Neural progenitor cell (in vitro differentiated cells): ENCODE measurements around the gene PRSS2. TPM values are rescaled to one million over a fixed set of nuclear protein-coding genes. Genes with fewer than 3 reads are reported as not detected.

Source experiments
- DNase-seq: peaks from one replicate; pipeline ENCODE4 v3.0.0-alpha.2; 2016; ENCODE audit warnings: low spot score
- H2AFZ ChIP-seq: fragments of 200-600 bp; sonication (generic); replicated peaks from 2 replicates; pipeline ENCODE4 v1.6.1; 2016; ENCODE audit warnings: antibody characterized with exemption
- H3F3A ChIP-seq: fragments of 200-600 bp; sonication (generic); 2 replicates; pipeline ENCODE4 v1.6.1; 2016; ENCODE audit warnings: antibody characterized with exemption, low read depth
- H3K27ac ChIP-seq: fragments of 200-600 bp; sonication (generic); 2 replicates; pipeline ENCODE4 v1.5.1; 2016; ENCODE audit warnings: mild to moderate bottlenecking
- H3K27me3 ChIP-seq: fragments of 200-600 bp; sonication (generic); 2 replicates; pipeline ENCODE4 v1.6.1; 2016; ENCODE audit warnings: mild to moderate bottlenecking, moderate library complexity
- H3K36me3 ChIP-seq: fragments of 200-600 bp; sonication (generic); 2 replicates; pipeline ENCODE4 v1.5.1; 2016
- H3K4me1 ChIP-seq: fragments of 200-600 bp; sonication (generic); 2 replicates; pipeline ENCODE4 v1.6.1; 2016; ENCODE audit warnings: mixed run types
- H3K4me2 ChIP-seq: fragments of 200-600 bp; sonication (generic); 2 replicates; pipeline ENCODE4 v1.6.1; 2016
- H3K4me3 ChIP-seq: fragments of 200-600 bp; sonication (generic); 2 replicates; pipeline ENCODE4 v1.5.1; 2016
- H3K79me2 ChIP-seq: fragments of 200-600 bp; sonication (generic); 2 replicates; pipeline ENCODE4 v1.6.1; 2016; ENCODE audit warnings: low read depth
- H3K9ac ChIP-seq: fragments of 200-600 bp; sonication (generic); 2 replicates; pipeline ENCODE4 v1.6.1; 2016
- H3K9me3 ChIP-seq: fragments of 200-600 bp; sonication (generic); 2 replicates; pipeline ENCODE4 v1.5.1; 2016; ENCODE audit warnings: low read depth
- H4K20me1 ChIP-seq: fragments of 200-600 bp; sonication (generic); 2 replicates; pipeline ENCODE4 v1.6.1; 2016; ENCODE audit warnings: low read depth
- H3K27ac Mint-ChIP-seq: 3 replicates; pipeline ENCODE4 v1.8.0; 2021; ENCODE audit warnings: mixed read lengths
- H3K27me3 Mint-ChIP-seq: 2 replicates; pipeline ENCODE4 v1.8.0; 2022; ENCODE audit warnings: low read depth, mild to moderate bottlenecking, inconsistent platforms, moderate library complexity, mixed read lengths; ENCODE audit not compliant: insufficient read depth
- H3K36me3 Mint-ChIP-seq: 3 replicates; pipeline ENCODE4 v1.8.0; 2021; ENCODE audit warnings: mixed read lengths
- H3K4me1 Mint-ChIP-seq: 3 replicates; pipeline ENCODE4 v1.8.0; 2021; ENCODE audit warnings: mixed read lengths
- H3K4me3 Mint-ChIP-seq: 3 replicates; pipeline ENCODE4 v1.8.0; 2021; ENCODE audit warnings: mild to moderate bottlenecking, moderate library complexity, mixed read lengths
- H3K9me3 Mint-ChIP-seq: 3 replicates; pipeline ENCODE4 v1.8.0; 2020; ENCODE audit warnings: mixed read lengths
- CTCF ChIP-seq: fragments of 200-600 bp; sonication (generic); IDR thresholded peaks from 2 replicates; pipeline ENCODE4 v1.5.1; 2017; ENCODE audit warnings: antibody characterized with exemption, mild to moderate bottlenecking
- EZH2 ChIP-seq: fragments of 200-600 bp; sonication (generic); IDR thresholded peaks from 2 replicates; pipeline ENCODE4 v1.6.1; 2017; ENCODE audit warnings: antibody characterized with exemption, mild to moderate bottlenecking, moderate library complexity
- EZH2phosphoT487 ChIP-seq: fragments of 200-600 bp; sonication (generic); IDR thresholded peaks from 2 replicates; pipeline ENCODE4 v1.6.1; 2017; ENCODE audit warnings: antibody characterized with exemption
- total RNA-seq: library from RNA; depleted of rRNA; stranded (reverse); fragments of >200 nt; gene quantifications from 2 replicates; pipeline ENCODE4 v1.2.3, GENCODE V29; 2015; ENCODE audit warnings: low replicate concordance

Gene PRSS2
- total RNA-seq, 1 donor from 2014 or later = not detected

- TF ChIP-seq EZH2 = no peak
- no peak for TF ChIP-seq CTCF
- TF ChIP-seq EZH2phosphoT487 = no peak
- Histone ChIP-seq H3K4me2 (no peak overlapping the region), H4K20me1 (no peaks in the 10 kb centered on the region), H3K79me2 (no peaks in the 10 kb centered on the region), H3K9me3 (no peaks in the 10 kb centered on the region), H3K4me1 (no peaks in the 10 kb centered on the region), H3K4me3 (no peak overlapping the region), H3K27me3 (no peaks in the 10 kb centered on the region), H3K27ac (no peak overlapping the region), H3K9ac (no peak overlapping the region), H2AFZ (no peak overlapping the region), H3K36me3 (no peaks in the 10 kb centered on the region), H3F3A (no peaks in the 10 kb centered on the region)
- no peak overlapping the region for H3K4me3 Mint-ChIP-seq
- peaks cover 2% of the 10 kb centered on the region for H3K9me3 Mint-ChIP-seq
- H3K27me3 Mint-ChIP-seq = peaks cover 20% of the 10 kb centered on the region
- H3K27ac Mint-ChIP-seq = no peak overlapping the region
- H3K4me1 Mint-ChIP-seq = no peaks in the 10 kb centered on the region
- no peak for DNase-seq
- no peaks in the 10 kb centered on the region for H3K36me3 Mint-ChIP-seq
Observed at GRCh38 chr7:142771353-142771723, 568 bp downstream of the PRSS2 start.

- Histone ChIP-seq H2AFZ (no peak overlapping the region), H3F3A (no peaks in the 10 kb centered on the region), H3K27ac (no peak overlapping the region), H3K79me2 (no peaks in the 10 kb centered on the region), H3K27me3 (no peaks in the 10 kb centered on the region), H3K9ac (no peak overlapping the region), H3K4me1 (no peaks in the 10 kb centered on the region), H3K4me3 (no peak overlapping the region), H3K4me2 (no peak overlapping the region), H3K9me3 (no peaks in the 10 kb centered on the region), H4K20me1 (no peaks in the 10 kb centered on the region), H3K36me3 (no peaks in the 10 kb centered on the region)
- Mint-ChIP-seq H3K9me3 (peaks cover 2% of the 10 kb centered on the region), H3K27me3 (peaks cover 18% of the 10 kb centered on the region), H3K4me3 (no peak overlapping the region), H3K4me1 (no peaks in the 10 kb centered on the region), H3K36me3 (no peaks in the 10 kb centered on the region), H3K27ac (no peak overlapping the region)
- TF ChIP-seq EZH2phosphoT487 (no peak), EZH2 (no peak), CTCF (no peak)
- DNase-seq = no peak
Observed at GRCh38 chr7:142772051-142772450, 1.3 kb downstream of the PRSS2 start.

- Mint-ChIP-seq H3K27me3 (peaks cover 16% of the 10 kb centered on the region), H3K9me3 (peaks cover 2% of the 10 kb centered on the region), H3K4me1 (no peaks in the 10 kb centered on the region), H3K4me3 (no peak overlapping the region), H3K36me3 (no peaks in the 10 kb centered on the region), H3K27ac (no peak overlapping the region)
- H3K79me2 ChIP-seq = no peaks in the 10 kb centered on the region
- no peak overlapping the region for H3K27ac ChIP-seq
- no peak for TF ChIP-seq EZH2
- no peak for TF ChIP-seq CTCF
- no peak for TF ChIP-seq EZH2phosphoT487
- no peak overlapping the region for H3K4me2 ChIP-seq
- H3K4me1 ChIP-seq = no peaks in the 10 kb centered on the region
- H4K20me1 ChIP-seq = no peaks in the 10 kb centered on the region
- H3K9me3 ChIP-seq = no peaks in the 10 kb centered on the region
- no peak overlapping the region for H2AFZ ChIP-seq
- no peaks in the 10 kb centered on the region for H3F3A ChIP-seq
- H3K9ac ChIP-seq = no peak overlapping the region
- no peaks in the 10 kb centered on the region for H3K36me3 ChIP-seq
- H3K27me3 ChIP-seq = no peaks in the 10 kb centered on the region
- no peak overlapping the region for H3K4me3 ChIP-seq
- no peak for DNase-seq
Observed at GRCh38 chr7:142772673-142773072, 1.9 kb downstream of the PRSS2 start.

- Histone ChIP-seq H3K9me3 (no peaks in the 10 kb centered on the region), H3K4me3 (no peak overlapping the region), H4K20me1 (no peaks in the 10 kb centered on the region), H3K27me3 (no peaks in the 10 kb centered on the region), H3K27ac (no peak overlapping the region), H3K4me2 (no peak overlapping the region), H2AFZ (no peak overlapping the region), H3K9ac (no peak overlapping the region), H3K36me3 (no peaks in the 10 kb centered on the region), H3K79me2 (no peaks in the 10 kb centered on the region), H3F3A (no peaks in the 10 kb centered on the region), H3K4me1 (no peaks in the 10 kb centered on the region)
- Mint-ChIP-seq H3K27ac (no peak overlapping the region), H3K27me3 (peaks cover 19% of the 10 kb centered on the region), H3K4me3 (no peak overlapping the region), H3K36me3 (no peaks in the 10 kb centered on the region), H3K4me1 (no peaks in the 10 kb centered on the region), H3K9me3 (peaks cover 2% of the 10 kb centered on the region)
- TF ChIP-seq CTCF (no peak), EZH2 (no peak), EZH2phosphoT487 (no peak)
- no peak for DNase-seq
Observed at GRCh38 chr7:142773230-142773629, 2.5 kb downstream of the PRSS2 start.
